B cell (primary cell): ENCODE measurements around the gene PXMP4. TPM values are rescaled to one million over a fixed set of nuclear protein-coding genes. Genes with fewer than 3 reads are reported as not detected.

Experiments
- ATAC-seq: fragments of 200-7000 bp; cut with Tn5 transposase; one replicate; pipeline ENCODE4 v1.10.0; 2021; ENCODE audit warnings: low read depth, mild to moderate bottlenecking, moderate number of reproducible peaks, moderate library complexity
- CTCF ChIA-PET: fragments of 350-600 bp; sonication (Branson Sonifier 250); formaldehyde crosslinking; loops from one replicate; lab custom pipeline; 2021; ENCODE audit warnings: antibody characterized with exemption, inconsistent platforms; lab: Charles Lee
- POLR2A ChIA-PET: fragments of 350-600 bp; sonication (Branson Sonifier 250); formaldehyde crosslinking; loops from one replicate; lab custom pipeline; 2021; ENCODE audit warnings: antibody characterized with exemption; lab: Charles Lee
- DNase-seq: peaks from one replicate; pipeline ENCODE4 v3.0.0; 2013
- H2AFZ ChIP-seq: 2 replicates; pipeline ENCODE4 v1.6.1; 2012; ENCODE audit warnings: mild to moderate bottlenecking, low read depth, low read length; ENCODE audit not compliant: insufficient read depth, poor library complexity, severe bottlenecking
- H3K27ac ChIP-seq, 2 donors: 1 replicate in 1 of 2; 2 replicates in 1 of 2; pipeline ENCODE4 v1.5.1; 2012 to 2013; ENCODE audit warnings: low read length in 2 of 2, mild to moderate bottlenecking in 2 of 2, moderate library complexity in 1 of 2
- H3K27me3 ChIP-seq, 4 experiments: fragments of 200-600 bp in 1 of 4; sonication (generic) in 1 of 4; replicated peaks in 1 of 4; 1 replicate in 2 of 4; 2 replicates in 2 of 4; pipeline versions ENCODE4 v1.6.1 to v1.7.0; 2013 to 2016; ENCODE audit warnings: low read length in 3 of 4, mild to moderate bottlenecking in 2 of 4, mixed read lengths in 1 of 4, moderate library complexity in 1 of 4; ENCODE audit not compliant: insufficient read depth in 4 of 4, control insufficient read depth in 3 of 4; ENCODE audit errors: control extremely low read depth in 1 of 4
- H3K36me3 ChIP-seq, 2 experiments: replicated peaks in 1 of 2; 1 replicate in 1 of 2; 2 replicates in 1 of 2; pipeline versions ENCODE4 v1.6.1 to v1.7.1; 2013; ENCODE audit warnings: low read length in 1 of 2; ENCODE audit not compliant: insufficient read depth in 2 of 2, control insufficient read depth in 1 of 2; ENCODE audit errors: control extremely low read depth in 1 of 2, extremely low read depth in 1 of 2
- H3K4me1 ChIP-seq, 2 donors: fragments of 200-600 bp in 1 of 2; sonication (generic) in 1 of 2; 1 replicate in 1 of 2; 2 replicates in 1 of 2; pipeline versions ENCODE4 v1.5.1 to v1.6.1; 2013 to 2017; ENCODE audit warnings: low read length in 2 of 2; ENCODE audit not compliant: control insufficient read depth in 2 of 2, insufficient read depth in 2 of 2
- H3K4me2 ChIP-seq: replicated peaks from 2 replicates; pipeline ENCODE3; 2012; ENCODE audit warnings: mild to moderate bottlenecking, low read depth, low read length; ENCODE audit not compliant: poor library complexity, severe bottlenecking
- H3K4me3 ChIP-seq, 5 experiments: fragments of 200-600 bp in 1 of 5; sonication (generic) in 1 of 5; 1 replicate in 3 of 5; 2 replicates in 2 of 5; pipeline versions ENCODE4 v1.5.1 to v1.7.0; 2011 to 2016; ENCODE audit warnings: low read length in 4 of 5, mild to moderate bottlenecking in 4 of 5, low read depth in 2 of 5, control low read depth in 1 of 5, moderate library complexity in 1 of 5; ENCODE audit not compliant: insufficient read depth in 1 of 5; ENCODE audit errors: control extremely low read depth in 1 of 5, extremely low read depth in 1 of 5
- H3K79me2 ChIP-seq: fragments of 200-600 bp; sonication (generic); one replicate; pipeline ENCODE4 v1.6.0; 2016; ENCODE audit warnings: low read length; ENCODE audit not compliant: control insufficient read depth, insufficient read depth
- H3K9ac ChIP-seq: fragments of 200-600 bp; sonication (generic); 2 replicates; pipeline ENCODE4 v1.6.1; 2017; ENCODE audit warnings: mild to moderate bottlenecking, low read length, moderate library complexity
- H3K9me3 ChIP-seq, 3 donors: one replicate each; pipeline versions ENCODE4 v1.6.1 to v1.7.1; 2013; ENCODE audit warnings: low read length in 2 of 3; ENCODE audit not compliant: control insufficient read depth in 2 of 3, insufficient read depth in 1 of 3; ENCODE audit errors: control extremely low read depth in 1 of 3
- H4K20me1 ChIP-seq: 2 replicates; pipeline ENCODE4 v1.6.0; 2012; ENCODE audit warnings: mild to moderate bottlenecking, low read length; ENCODE audit not compliant: insufficient read depth, control insufficient read depth, poor library complexity, severe bottlenecking
- H3K27ac Mint-ChIP-seq: one replicate; pipeline ENCODE4 v1.8.0; 2021; ENCODE audit warnings: mixed read lengths
- H3K27me3 Mint-ChIP-seq: one replicate; pipeline ENCODE4 v1.8.0; 2021; ENCODE audit warnings: mixed read lengths
- H3K4me1 Mint-ChIP-seq: one replicate; pipeline ENCODE4 v1.8.0; 2021; ENCODE audit warnings: mixed read lengths
- H3K4me3 Mint-ChIP-seq: one replicate; pipeline ENCODE4 v1.8.0; 2021; ENCODE audit warnings: mixed read lengths
- H3K9me3 Mint-ChIP-seq: one replicate; pipeline ENCODE4 v1.8.0; 2022; ENCODE audit warnings: mixed read lengths; ENCODE audit not compliant: insufficient read depth
- EZH2 ChIP-seq: IDR thresholded peaks from 2 replicates; pipeline ENCODE4 v1.6.1; 2012; ENCODE audit warnings: borderline replicate concordance, low read depth, mild to moderate bottlenecking, moderate library complexity, low read length; ENCODE audit not compliant: insufficient read depth, poor library complexity, severe bottlenecking
- WGBS: methylation state at CpG from one replicate; pipeline ENCODE4 v1.1.5; 2013; ENCODE audit warnings: missing lambda C conversion rate; ENCODE audit not compliant: insufficient coverage; 5-methylcytosine and 5-hydroxymethylcytosine counted together
- intact Hi-C: fragments of 100-400 bp; cut with micrococcal nuclease; formaldehyde crosslinking; loops from one replicate; pipeline ENCODE4 v1.10.0; 2022
- polyA plus RNA-seq: library from polyadenylated mRNA; depleted of rRNA; stranded (reverse); fragments of >200 nt; gene quantifications from 2 replicates; pipeline ENCODE4 v1.2.3, GENCODE V29; 2012
- total RNA-seq, 2 donors: library from RNA; stranded (reverse); fragments of 120-200 nt in 1 of 2; gene quantifications; 1 replicate in 1 of 2; 2 replicates in 1 of 2; pipeline versions ENCODE4 v1.2.3 to v1.2.4, GENCODE V29; 2013 to 2022
- TF ChIP-seq, protein P1 (sequence below): fragments of 200-600 bp; IDR thresholded peaks from one replicate; pipeline ENCODE4 v1.8.0; 2022; ENCODE audit warnings: antibody characterized with exemption, mild to moderate bottlenecking

PXMP4 gene
- total and polyA plus RNA-seq, 2 donors (not counting 1 experiment from before 2014, with no cell fraction given): 5.0 to 6.6 TPM

- H3K79me2 ChIP-seq: peaks cover 6% of the 10 kb centered on the region
- no peak for TF ChIP-seq EZH2
- TF ChIP-seq, protein P1, sequence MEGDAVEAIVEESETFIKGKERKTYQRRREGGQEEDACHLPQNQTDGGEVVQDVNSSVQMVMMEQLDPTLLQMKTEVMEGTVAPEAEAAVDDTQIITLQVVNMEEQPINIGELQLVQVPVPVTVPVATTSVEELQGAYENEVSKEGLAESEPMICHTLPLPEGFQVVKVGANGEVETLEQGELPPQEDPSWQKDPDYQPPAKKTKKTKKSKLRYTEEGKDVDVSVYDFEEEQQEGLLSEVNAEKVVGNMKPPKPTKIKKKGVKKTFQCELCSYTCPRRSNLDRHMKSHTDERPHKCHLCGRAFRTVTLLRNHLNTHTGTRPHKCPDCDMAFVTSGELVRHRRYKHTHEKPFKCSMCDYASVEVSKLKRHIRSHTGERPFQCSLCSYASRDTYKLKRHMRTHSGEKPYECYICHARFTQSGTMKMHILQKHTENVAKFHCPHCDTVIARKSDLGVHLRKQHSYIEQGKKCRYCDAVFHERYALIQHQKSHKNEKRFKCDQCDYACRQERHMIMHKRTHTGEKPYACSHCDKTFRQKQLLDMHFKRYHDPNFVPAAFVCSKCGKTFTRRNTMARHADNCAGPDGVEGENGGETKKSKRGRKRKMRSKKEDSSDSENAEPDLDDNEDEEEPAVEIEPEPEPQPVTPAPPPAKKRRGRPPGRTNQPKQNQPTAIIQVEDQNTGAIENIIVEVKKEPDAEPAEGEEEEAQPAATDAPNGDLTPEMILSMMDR: no peak
- no peaks in the 10 kb centered on the region for H3K36me3 ChIP-seq
- intact Hi-C loops: loop anchor here (1.0 to 5.0 kb wide), 8 partner anchors 8 to 401 kb away; partner anchors contain the start of genes CDK5RAP1, CHMP4B, E2F1 and NECAB3
- peak within 1 kb of the TSS; percentile 82 for H2AFZ ChIP-seq
- ATAC-seq (peak; percentile 73), DNase-seq (peak; percentile 92)
- peaks cover 18 to 44% of the 10 kb centered on the region in 2 donors for H3K4me1 ChIP-seq
- Mint-ChIP-seq H3K9me3 (no peaks in the 10 kb centered on the region), H3K27ac (peak within 1 kb of the TSS; percentile 96), H3K27me3 (no peaks in the 10 kb centered on the region), H3K4me1 (peaks cover 36% of the 10 kb centered on the region), H3K4me3 (peak within 1 kb of the TSS; percentile 98)
- ChIA-PET CTCF (interaction anchor here (0.6 to 6.1 kb wide), 22 partner anchors 8 to 366 kb away, joined by 3 to 61 read pairs (median 8); partner anchors contain the start of genes CBFA2T2, CDK5RAP1, PXMP4 and ZNF341), POLR2A (interaction anchor here (0.6 to 2.4 kb wide), 9 partner anchors 13 to 568 kb away, joined by 3 to 12 read pairs (median 6); partner anchors contain the start of genes CDK5RAP1, EIF2S2, PXMP4 and RALY)
- peak within 1 kb of the TSS; percentile 67 for H3K9ac ChIP-seq
- H3K4me3 ChIP-seq: peak within 1 kb of the TSS; percentile 26 to 79 (median 68)
- H4K20me1 ChIP-seq: no peaks in the 10 kb centered on the region
- H3K27me3 ChIP-seq: no peaks in the 10 kb centered on the region
- WGBS: 7% methylated on average over 49 of the region's 50 CpGs
- peak within 1 kb of the TSS; percentile 55 to 59 for H3K27ac ChIP-seq
- no peaks in the 10 kb centered on the region for H3K9me3 ChIP-seq
- peak within 1 kb of the TSS; percentile 98 for H3K4me2 ChIP-seq
These were observed 53.5 kb downstream of the PXMP4 start, which contains the start of gene ACTL10 for GRCh38 chr20:33666293-33667244. TSS of gene ACTL10 (plus strand) at chr20:33666943. CDS start at chr20:33667498, 555 bp downstream.
